HG03520 (cell line): ENCODE data around the gene COL9A3.

Source experiments
- ATAC-seq: cut with Tn5 transposase; IDR thresholded peaks from one replicate; pipeline ENCODE4 v1.9.1; 2021; ENCODE audit warnings: mild to moderate bottlenecking, moderate library complexity; ENCODE audit not compliant: unreplicated experiment

The COL9A3 gene

DNA sequence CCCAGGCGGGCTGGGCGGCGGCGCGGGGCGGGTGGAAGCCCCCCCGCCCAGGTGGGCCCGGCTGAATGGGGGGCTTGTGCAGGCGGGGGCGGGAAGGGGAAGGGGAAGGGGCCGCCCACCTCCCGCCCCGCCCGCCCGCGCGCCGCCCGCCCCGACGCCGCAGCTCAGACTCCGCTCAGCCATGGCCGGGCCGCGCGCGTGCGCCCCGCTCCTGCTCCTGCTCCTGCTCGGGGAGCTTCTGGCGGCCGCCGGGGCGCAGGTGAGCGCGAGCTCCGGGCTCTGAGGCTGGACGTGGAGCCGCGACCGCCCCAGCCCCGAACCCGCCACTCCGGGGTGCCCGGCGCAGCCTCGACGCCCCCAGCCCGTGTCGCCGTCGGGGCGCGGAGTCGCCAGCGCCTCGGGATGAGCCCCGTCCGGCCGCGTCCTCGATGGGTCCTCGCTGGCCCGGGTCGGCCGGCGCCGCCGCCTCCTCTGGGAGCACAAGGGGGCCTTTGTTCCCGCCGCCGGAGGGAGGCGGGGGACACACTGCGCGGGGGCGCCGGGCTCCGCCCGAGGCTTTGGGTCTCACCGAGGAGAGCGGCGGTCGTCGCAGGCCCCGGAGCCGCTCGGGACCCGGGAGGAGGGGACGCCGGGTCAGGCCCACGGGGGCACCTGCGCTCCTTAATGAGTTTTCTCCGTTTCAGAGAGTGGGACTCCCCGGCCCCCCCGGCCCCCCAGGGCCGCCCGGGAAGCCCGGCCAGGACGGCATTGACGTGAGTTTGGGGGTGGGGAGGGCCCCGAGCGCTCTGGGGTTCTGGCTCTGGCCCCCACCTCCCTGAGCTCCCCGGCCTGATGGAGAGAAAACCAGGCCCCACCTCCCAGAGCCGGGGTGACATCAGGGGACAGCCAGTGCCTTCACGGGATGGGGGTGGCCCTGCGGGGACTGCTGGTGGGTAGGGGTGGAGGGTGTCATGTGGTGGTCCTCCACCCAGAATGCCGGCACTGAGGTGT lies at the start of gene COL9A3:
TSS of gene COL9A3 (plus strand) at position 167 of the 990 bp plus-strand sequence. CDS start at position 182, 15 bp downstream.
- no peak for ATAC-seq

DNA sequence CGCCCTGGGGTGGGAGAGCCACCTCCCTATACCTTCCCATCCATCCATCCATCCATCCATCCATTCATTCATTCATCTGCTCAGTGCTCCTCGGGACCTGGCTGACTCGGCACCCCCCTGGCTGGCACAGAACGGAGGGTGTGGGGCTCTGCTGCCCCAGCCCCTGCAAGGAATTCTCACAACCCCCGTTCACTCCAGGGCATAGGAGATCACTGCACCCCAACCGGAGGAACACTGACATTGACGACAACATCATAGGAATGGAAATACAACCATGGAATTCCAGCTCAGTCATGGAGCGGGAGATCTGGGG lies 48.7 kb upstream of the COL9A3 start:
- no peak for ATAC-seq

DNA sequence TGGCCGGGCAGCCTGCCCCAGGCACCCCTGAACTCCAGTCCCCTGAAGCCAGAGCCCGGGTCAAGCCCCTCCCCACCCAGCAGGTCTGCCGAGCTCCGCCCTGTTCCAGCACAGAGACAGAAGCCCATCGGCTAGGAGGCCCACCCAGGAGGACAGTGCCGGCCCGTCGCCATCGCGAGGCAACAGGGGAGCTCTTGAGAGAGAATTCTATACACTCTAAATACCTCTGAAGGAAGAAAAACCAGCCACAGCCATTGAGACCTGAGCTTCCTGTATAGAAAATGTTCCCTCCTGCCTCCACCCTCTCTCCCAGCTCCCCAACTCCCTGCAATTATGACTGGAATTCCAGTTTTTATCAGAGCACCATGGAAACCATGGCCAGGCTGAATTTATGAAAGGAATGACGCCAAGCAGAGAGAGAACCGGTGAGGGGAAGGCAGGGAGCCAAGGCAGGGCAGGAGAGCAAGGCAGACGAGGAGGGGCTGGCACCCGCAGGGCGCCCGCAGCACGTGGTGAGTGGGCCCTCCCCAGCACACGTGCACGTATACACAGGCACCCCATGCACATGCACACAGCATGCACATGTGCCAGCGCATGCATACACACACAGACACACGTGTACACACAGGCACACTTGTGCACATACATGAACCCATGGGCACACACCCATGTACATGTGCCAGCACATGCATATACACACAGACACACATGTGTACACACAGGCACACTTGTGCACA lies 48.1 kb upstream of the COL9A3 start:
- ATAC-seq: no peak

DNA sequence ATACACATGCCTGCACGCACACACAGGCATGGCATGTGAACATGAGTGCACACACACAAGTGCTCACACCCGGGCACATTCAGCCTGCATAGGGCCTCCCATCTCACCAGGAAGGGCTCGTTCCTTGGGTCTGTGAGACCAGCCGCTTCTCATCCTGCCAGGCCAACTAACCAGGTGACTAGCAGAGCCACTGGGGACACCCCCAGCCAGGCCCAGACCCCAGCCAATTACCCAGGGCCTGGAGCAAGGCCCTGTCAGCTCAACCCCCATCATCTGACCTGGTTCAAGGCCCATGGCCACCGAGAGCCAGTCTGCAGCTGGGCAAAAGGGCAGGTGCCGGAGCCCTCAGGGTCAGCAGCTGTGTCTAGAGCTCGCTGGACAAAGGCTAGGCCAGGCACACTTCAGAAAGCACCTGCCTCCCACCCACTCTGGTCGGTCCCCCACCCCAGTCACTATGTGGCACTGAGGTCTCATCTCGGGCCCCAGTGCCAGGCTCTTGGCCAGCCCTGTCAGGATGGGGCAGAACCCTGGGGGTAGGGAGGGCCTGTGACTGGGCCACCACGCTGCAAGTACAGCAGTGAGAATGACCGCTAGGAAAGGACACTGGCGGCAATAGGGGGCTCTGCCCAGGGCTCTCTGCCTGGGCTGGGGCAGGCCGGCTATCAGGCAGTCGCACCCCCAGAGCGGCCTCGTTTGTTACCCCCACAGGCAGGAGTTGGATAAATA lies 47.3 kb upstream of the COL9A3 start:
- no peak for ATAC-seq

DNA sequence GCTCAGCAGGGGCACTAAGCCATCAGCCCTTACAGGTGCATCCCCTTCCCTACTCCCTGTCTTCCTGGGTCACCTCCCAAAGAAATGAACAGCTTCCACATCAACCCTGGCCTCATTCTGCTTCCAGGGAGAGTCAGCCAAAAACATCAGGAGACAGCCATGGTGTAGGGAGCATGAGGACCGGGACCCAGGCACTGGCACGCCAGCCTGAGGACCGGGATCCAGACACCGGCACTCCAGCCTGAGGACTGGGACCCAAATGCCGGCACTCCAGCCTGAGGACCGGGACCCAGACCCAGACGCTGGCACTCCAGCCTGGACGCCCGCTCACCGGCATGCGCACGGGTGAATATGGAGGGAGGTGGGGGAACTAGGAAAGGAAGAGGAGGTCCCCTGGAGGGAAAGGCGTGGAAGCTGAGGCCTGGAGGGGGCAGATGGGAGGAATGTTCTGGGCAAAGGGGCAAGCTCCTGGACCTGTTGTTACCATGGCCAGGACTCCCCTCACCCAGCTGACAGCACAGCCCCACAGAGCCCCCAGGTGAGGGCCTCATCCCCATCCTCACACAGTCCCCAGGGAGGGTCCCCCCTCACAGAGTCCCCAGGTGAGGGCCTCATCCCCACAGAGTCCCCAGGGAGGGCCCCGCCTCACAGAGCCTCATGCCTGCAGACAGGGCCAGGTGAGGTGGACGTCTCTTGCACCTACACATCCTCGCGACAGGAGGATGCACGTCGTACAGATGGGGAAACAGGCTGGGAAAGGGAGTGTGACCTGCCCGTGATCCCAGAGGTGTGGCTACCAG lies 46.5 kb upstream of the COL9A3 start:
- no peak for ATAC-seq

DNA sequence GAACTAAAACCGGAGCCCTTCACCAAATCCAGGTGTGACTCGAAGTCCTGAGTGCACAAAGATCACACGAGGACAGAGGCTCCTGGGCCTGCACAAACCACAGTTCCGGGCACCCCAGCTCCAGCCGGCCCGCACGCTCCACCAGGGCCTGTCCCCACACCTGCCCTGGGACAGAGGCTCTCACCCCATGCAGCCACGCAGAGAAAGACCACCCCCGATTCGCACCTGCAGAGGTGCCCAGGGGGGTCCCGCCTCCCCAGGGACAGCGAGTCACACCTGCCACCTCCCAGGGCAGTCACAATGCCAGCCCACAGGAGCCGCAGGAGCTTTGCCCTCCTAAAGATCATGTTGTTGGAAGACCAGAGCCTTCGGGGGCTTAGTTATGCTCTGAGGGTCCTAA lies 45.9 kb upstream of the COL9A3 start:
- ATAC-seq: no peak

DNA sequence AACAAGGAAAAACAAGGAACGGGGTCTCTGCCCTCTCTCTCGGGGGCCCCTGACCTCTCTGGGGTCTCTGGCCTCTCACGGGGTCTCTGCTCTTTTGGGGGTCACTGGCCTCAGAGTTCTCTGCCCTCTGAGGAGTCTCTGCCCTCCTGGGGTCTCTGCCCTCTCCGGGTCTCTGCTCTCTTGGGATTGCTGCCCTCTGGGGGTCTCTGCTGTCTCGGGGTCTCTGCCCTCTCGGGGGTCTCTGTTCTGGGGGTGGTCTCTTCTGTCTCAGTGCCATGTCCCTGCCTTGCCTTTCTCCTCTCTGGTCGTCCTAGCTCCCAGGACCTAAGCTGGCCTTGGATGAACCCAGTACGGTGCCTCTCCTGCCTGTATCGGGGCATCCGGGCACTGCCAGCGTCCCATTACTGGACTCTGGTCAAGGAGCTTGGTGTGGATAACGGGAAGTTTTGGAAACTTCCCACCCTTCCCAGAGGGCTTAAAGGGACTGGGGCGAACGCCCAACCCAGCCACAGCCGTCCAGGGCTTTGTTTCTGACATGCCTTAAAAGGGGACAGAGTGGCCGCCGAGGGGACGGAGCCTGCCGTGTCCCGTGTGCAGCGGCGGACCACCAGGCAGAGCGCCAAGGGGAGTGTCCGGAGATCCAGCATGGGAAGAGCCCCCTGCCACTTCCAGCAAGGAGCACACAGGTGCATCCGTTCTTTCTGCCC lies 45.3 kb upstream of the COL9A3 start:
- no peak for ATAC-seq

DNA sequence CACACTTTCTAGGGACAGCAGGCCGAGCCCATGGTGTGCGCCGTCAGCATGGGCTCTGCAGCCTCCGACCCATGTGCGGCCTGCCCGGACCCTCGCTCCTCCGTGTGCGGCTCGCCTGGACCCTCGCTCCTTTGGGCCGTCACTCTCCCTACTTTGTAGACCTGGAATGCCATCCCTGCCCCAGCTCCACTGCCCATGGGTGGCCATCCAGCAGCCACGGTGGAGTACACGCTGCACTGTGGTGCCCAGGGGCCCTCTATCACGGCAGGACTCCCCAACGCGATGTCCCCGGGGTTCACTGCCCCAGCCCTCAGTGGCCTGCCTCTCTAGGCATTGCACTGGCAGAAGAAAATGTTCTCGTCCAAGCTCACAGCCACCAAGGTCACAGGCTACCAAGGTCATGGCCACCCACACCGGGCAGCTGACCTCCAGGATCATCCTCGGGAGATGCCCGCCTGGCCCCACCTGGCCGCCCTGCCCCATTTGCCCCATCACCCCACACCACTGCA lies 44.7 kb upstream of the COL9A3 start:
- ATAC-seq: no peak

DNA sequence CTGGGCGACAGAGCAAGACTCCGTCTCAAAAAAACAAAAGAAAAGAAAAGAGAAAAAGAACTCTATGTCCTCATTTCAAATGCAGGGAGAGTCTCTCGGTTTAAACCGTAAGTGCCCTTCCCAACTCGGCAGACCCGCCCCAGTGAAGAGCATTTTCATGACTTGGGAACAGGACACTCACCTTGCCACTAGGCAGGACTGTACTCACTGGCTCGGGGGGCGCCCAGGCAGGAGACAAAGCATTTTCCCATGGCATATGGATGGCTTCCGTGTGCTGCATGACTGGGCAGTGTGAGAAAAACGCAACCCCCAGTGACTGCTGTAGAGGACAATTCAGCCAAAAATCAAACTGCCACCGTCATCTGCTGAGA lies 44.2 kb upstream of the COL9A3 start:
- ATAC-seq: no peak

DNA sequence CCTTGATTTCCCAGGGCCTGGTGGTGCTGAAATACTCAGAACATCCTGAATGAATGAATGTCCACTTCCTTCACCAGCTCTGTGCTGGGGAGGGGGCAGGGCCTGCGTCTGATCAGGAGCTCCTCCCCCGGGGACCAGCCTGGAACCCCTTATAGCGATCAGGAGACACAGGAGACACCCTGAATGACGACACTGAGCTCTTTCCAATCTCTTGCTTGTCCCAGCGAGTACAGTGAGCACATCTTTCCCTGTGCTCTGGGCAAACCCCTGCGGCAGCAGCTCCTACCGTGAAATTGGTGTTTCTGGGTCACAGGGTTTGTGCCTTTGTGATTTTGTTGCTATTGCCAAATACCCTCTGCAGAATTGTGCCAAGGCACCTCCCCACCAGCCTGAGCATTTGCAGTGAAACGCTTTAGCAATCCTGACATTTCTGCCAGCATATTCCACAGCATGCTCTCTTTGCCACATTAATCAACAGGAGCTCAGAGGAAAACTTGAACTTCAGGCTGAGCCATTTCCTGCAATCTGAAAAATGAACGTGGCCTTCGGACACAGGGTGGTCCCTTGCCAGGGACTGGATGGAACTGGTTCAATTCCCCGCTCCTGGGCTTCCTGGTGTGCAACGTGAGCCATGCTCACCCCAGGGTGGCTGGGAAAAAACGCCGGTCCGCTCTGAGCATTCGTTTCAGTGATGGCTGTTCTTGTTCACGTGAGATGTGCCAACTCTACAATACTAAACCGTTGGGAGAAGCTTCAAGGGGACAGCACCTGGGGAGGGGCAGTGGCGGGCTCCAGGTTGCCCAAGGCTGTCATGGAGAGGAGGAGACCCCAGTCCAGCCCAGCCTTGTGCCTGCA lies 43.6 kb upstream of the COL9A3 start:
- ATAC-seq: no peak

DNA sequence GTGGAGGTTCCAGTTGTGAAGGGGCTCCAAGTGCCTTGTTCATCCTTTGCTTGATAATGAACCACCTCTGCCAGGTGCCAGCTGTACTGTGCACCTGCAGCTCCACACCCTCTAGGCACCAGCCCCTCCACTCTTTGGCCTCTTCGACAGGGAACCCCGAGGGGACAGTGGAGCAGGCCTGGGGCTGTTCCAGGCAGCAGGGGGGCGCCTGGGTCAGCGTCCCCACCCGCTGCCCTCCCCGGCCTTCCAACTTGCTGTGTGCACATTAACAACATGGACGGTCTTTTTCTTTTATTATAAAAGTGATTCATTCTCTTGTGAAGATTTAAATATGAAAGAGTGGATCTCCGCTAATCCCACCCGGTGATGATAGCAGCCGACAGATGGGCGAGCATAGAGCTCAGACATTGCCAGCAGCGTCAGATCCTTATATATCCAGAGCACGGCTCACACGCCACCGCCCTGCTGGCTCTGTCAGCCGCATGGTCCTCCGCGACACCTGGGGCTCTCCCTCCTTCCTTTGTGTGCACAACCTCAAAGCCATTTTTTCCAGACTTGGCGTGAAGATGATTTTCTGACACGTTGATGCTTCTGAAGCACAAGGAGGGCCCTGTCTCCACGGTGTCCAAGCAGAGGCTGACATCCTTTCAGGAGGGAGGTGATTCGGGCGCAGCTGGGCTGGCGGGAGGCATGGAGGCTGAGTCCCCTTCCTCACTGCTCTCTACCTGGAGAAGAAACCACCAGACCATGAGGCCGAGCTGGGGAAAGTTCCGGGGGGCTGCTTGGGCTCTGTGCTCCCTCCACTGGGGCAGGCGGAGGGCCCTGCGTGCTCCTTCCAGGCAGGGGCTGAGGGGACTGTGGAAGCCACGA lies 42.8 kb upstream of the COL9A3 start:
- no peak for ATAC-seq

DNA sequence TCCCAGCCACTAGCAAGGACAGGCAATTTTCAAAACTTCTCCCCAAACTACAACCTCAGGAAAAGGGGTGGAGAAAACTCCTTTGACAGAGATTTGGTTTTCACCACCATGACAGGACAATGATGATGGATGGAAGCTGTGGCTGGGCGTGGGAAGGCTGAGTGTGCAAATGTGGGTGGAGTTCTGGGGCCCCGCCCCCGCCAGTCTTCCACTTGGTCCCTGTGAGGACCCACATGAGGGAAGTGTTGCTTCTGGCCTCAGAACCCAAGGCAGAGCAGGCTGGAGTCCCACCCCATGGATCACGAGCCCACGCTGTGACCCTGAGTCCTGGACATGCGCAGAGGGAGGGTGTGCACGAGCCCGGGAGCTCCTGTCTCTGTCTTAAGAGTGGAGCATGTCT lies 42.1 kb upstream of the COL9A3 start:
- ATAC-seq: no peak

DNA sequence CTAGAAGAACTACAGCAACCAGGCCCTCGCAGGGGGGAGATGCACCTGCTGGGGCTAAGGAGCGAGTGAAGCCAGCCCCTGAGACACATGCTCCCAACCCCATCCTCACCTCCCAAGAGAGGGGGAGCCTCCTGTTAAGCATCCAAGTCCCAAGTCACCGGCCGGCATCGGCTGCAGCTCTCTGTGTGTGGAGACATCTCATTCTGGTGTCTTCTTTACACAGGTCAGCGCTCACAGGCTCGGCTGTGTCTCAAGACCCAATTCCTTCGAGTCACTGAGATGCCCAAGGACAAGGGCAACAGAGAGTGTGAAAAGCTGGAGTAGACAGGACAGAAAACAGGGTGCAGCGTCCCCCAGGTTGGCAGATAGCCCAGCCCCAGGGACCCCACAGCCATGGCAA lies 41.6 kb upstream of the COL9A3 start:
- ATAC-seq: no peak

DNA sequence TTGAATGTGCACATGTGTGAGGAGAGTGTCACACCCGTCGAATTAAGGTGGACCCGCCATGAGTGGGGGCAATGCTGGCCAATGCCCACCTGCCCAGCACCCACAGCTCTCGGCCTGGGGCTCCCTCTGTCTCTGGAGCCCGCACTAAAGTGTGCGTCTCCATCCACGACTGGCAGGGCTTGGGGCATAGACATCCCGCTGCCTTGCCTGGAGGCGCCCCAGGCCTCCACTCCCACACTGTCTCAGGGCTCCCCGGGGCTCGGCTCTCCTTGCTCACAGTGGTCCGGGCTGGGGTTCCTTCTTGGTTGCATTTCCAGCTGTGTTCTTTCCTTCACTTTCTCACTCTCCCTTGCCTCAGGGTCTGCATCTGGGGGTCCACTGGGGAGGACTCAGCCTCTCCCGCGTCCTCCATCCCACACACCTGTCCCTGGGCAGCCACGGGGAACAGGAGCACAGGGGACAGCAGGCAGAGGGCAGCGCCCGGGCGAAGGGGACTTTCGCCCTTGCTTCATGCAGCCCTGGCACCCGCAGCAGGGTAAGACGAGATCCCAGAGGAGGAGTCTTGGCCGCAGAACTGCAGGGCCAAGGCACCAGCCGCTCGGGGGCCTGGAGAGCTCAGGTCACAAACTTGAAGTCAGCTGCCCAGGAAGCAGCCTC lies 40.7 kb upstream of the COL9A3 start:
- ATAC-seq: no peak

DNA sequence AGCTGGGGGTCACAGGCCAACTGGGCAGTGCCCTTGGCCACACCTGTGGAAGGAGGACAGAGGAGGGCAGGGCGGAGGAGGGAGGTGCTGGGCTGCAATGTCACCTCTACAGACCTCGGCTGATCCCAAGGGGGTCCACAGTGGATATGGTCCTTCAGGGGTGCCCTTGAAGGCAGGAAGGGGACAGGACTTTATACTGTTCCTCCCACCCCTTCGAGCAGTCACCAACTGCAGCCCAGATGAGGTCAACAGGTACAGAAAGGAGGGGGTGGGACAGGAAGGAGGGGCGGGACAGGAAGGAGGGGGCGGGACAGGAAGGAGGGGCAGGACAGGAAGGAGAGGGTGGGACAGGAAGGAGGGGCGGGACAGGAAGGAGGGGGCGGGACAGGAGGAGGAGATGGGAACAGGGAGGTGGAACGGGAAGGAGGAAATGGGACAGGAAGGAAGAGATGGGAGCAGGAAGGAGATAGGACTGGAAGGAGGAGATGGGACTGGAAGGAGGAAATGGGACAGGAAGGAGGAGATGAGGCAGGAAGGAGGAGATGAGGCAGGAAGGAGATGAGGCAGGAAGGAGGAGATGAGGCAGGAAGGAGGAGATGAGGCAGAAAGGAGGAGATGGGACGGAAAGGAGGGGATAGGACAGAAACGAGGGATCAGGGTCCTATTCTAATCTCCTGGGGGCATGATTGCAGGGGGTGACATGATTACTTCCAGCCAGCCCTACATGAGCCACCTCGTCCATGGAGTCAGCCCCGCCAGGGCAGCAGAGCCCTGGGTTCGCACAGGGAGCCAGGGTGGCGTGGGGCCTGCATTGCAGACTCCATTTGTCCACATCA lies 39.9 kb upstream of the COL9A3 start:
- ATAC-seq: no peak

DNA sequence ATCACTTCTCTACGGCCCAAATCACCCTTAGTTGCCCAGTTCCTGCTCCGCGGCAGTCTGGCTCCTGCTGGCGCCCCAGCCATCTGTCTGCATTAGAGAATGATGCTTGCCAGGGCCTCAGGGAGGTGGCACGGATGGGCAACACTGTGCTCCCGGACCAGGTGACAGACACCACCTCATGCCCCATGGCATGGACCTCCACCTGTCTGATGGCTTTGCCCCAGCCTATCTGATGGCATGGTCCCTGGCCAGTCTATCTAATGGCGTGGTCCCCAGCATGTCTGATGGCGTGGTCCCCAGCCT lies 39.4 kb upstream of the COL9A3 start:
- ATAC-seq: no peak

DNA sequence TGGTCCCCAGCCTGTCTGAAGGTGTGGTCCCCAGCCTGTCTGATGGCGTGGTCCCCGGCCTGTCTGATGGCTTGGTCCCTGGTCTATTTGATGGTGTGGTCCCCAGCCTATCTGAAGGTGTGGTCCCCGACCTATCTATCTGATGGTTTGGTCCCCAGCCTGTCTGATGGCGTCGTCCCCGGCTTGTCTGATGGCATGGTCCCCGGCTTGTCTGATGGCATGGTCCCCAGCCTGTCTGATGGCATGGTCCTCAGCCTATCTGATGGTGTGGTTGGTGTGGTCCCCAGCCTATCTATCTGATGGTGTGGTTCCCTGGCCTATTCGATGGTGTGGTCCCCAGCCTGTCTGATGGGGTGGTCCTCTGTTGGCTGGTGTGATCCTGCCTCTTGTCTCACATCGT lies 38.8 kb upstream of the COL9A3 start:
- ATAC-seq: no peak
